GM12873 (cell line): ENCODE data around the gene UNC5B.
A peak's percentile ranks its signal among the peaks of the same experiment; 100 is the strongest.

Source experiments
- CTCF ChIP-seq: IDR thresholded peaks from 2 replicates; pipeline ENCODE4 v1.5.1; 2012; ENCODE audit warnings: low read depth, mild to moderate bottlenecking, moderate library complexity, low read length, control low read depth; ENCODE audit not compliant: insufficient read depth; ENCODE audit errors: missing control alignments

UNC5B gene

GRCh38 chr10:71312811-71313789 lies 100.7 kb downstream of the UNC5B start:
- TF ChIP-seq CTCF, result no peak

- peak; percentile 93 for TF ChIP-seq CTCF
Observed at GRCh38 chr10:71314028-71314693, 101.8 kb downstream of the UNC5B start.

- no peak for TF ChIP-seq CTCF
Observed at GRCh38 chr10:71314694-71315225, 102.4 kb downstream of the UNC5B start.

GRCh38 chr10:71316056-71316785 lies 103.9 kb downstream of the UNC5B start:
- TF ChIP-seq CTCF, result no peak

- TF ChIP-seq CTCF, result no peak
Observed at GRCh38 chr10:71316786-71317160, 104.4 kb downstream of the UNC5B start.

- TF ChIP-seq CTCF, result no peak
Observed at GRCh38 chr10:71317739-71318138, 105.4 kb downstream of the UNC5B start.
